Activated CD4-positive, alpha-beta memory T cell treated with anti-CD3 and anti-CD28 coated beads, Interleukin-2, amount 10 ng/mL, durations not matched to agents 7 days and 5 days (primary cell): ENCODE measurements around the gene TXNDC11. TPM values are rescaled to one million over a fixed set of nuclear protein-coding genes. Genes with fewer than 3 reads are reported as not detected.

ENCODE experiments used
- CTCF ChIA-PET: fragments of 350-600 bp; sonication (Branson Sonifier 250); formaldehyde crosslinking; loops from one replicate; lab custom pipeline; 2021; ENCODE audit warnings: antibody characterized with exemption, inconsistent platforms; lab: Charles Lee
- POLR2A ChIA-PET: fragments of 350-600 bp; sonication (Branson Sonifier 250); formaldehyde crosslinking; loops from one replicate; lab custom pipeline; 2021; ENCODE audit warnings: antibody characterized with exemption; lab: Charles Lee
- DNase-seq: peaks from one replicate; pipeline ENCODE4 v3.0.0-alpha.2; 2020
- H3K27ac Mint-ChIP-seq: one replicate; pipeline ENCODE4 v1.8.0; 2021; ENCODE audit warnings: mild to moderate bottlenecking, mixed read lengths
- H3K27me3 Mint-ChIP-seq: one replicate; pipeline ENCODE4 v1.8.0; 2021; ENCODE audit warnings: mixed read lengths
- H3K36me3 Mint-ChIP-seq: one replicate; pipeline ENCODE4 v1.8.0; 2021; ENCODE audit warnings: low read depth, mixed read lengths
- H3K4me1 Mint-ChIP-seq: one replicate; pipeline ENCODE4 v1.8.0; 2021; ENCODE audit warnings: mixed read lengths
- H3K4me3 Mint-ChIP-seq: one replicate; pipeline ENCODE4 v1.8.0; 2021; ENCODE audit warnings: mild to moderate bottlenecking, mixed read lengths
- H3K9me3 Mint-ChIP-seq: one replicate; pipeline ENCODE4 v1.8.0; 2021; ENCODE audit warnings: mixed read lengths
- total RNA-seq, 2 experiments: library from RNA; stranded (reverse); gene quantifications; one replicate each; pipeline ENCODE4 v1.2.3, GENCODE V29; 2021

TXNDC11 gene
- total RNA-seq, 2 experiments from 2014 or later, result 45.3 to 46.6 TPM

- DNase-seq, result no peak
- CTCF ChIA-PET, result no interaction called here
- Mint-ChIP-seq H3K36me3 (peaks cover 27% of the 10 kb centered on the region), H3K9me3 (no peaks in the 10 kb centered on the region), H3K27me3 (peaks cover 11% of the 10 kb centered on the region), H3K27ac (no peak overlapping the region), H3K4me3 (no peak overlapping the region), H3K4me1 (peaks cover 65% of the 10 kb centered on the region)
- POLR2A ChIA-PET, result interaction anchor here (0.9 kb wide), 1 partner anchor 8 kb away, joined by 3 read pairs; no protein-coding TSS in a partner anchor
Measured at GRCh38 chr16:11674001-11674817, 68.4 kb downstream of the TXNDC11 start.

GRCh38 chr16:11673091-11674000 is 69.3 kb downstream of the TXNDC11 start:
- H3K27me3 Mint-ChIP-seq, result peaks cover 11% of the 10 kb centered on the region
- H3K36me3 Mint-ChIP-seq, result peaks cover 20% of the 10 kb centered on the region
- ChIA-PET CTCF (no interaction called here), POLR2A (interaction anchor here (1.2 kb wide), 1 partner anchor 8 kb away, joined by 3 read pairs; no protein-coding TSS in a partner anchor)
- DNase-seq, result no peak
- H3K9me3 Mint-ChIP-seq, result no peaks in the 10 kb centered on the region
- peaks cover 58% of the 10 kb centered on the region for H3K4me1 Mint-ChIP-seq
- H3K4me3 Mint-ChIP-seq, result no peak overlapping the region
- peak overlapping the region; percentile 9 for H3K27ac Mint-ChIP-seq

GRCh38 chr16:11672206-11673090 is 70.2 kb downstream of the TXNDC11 start:
- H3K9me3 Mint-ChIP-seq, result no peaks in the 10 kb centered on the region
- H3K4me1 Mint-ChIP-seq, result peaks cover 49% of the 10 kb centered on the region
- CTCF ChIA-PET, result no interaction called here
- POLR2A ChIA-PET, result interaction anchor here (1.2 kb wide), 1 partner anchor 8 kb away, joined by 3 read pairs; no protein-coding TSS in a partner anchor
- H3K4me3 Mint-ChIP-seq, result no peak overlapping the region
- H3K27ac Mint-ChIP-seq, result peak overlapping the region; percentile 33
- H3K36me3 Mint-ChIP-seq, result peaks cover 11% of the 10 kb centered on the region
- peaks cover 14% of the 10 kb centered on the region for H3K27me3 Mint-ChIP-seq
- DNase-seq, result peak; percentile 55

GRCh38 chr16:11671676-11672075 is 71.0 kb downstream of the TXNDC11 start:
- peaks cover 49% of the 10 kb centered on the region for H3K4me1 Mint-ChIP-seq
- H3K4me3 Mint-ChIP-seq, result no peak overlapping the region
- DNase-seq, result no peak
- no peak overlapping the region for H3K27ac Mint-ChIP-seq
- H3K27me3 Mint-ChIP-seq, result peaks cover 17% of the 10 kb centered on the region
- ChIA-PET POLR2A (interaction anchor here (0.7 kb wide), 1 partner anchor 9 kb away, joined by 3 read pairs; no protein-coding TSS in a partner anchor), CTCF (no interaction called here)
- no peaks in the 10 kb centered on the region for H3K9me3 Mint-ChIP-seq
- peaks cover 3% of the 10 kb centered on the region for H3K36me3 Mint-ChIP-seq

- Mint-ChIP-seq H3K4me1 (peaks cover 51% of the 10 kb centered on the region), H3K9me3 (no peaks in the 10 kb centered on the region), H3K27me3 (peaks cover 19% of the 10 kb centered on the region), H3K36me3 (no peaks in the 10 kb centered on the region), H3K4me3 (no peak overlapping the region), H3K27ac (no peak overlapping the region)
- no peak for DNase-seq
- ChIA-PET POLR2A (interaction anchor here (0.7 kb wide), 1 partner anchor 10 kb away, joined by 3 read pairs; no protein-coding TSS in a partner anchor), CTCF (no interaction called here)
Measured at GRCh38 chr16:11671271-11671670, 71.4 kb downstream of the TXNDC11 start.

- DNase-seq, result peak; percentile 51
- peaks cover 54% of the 10 kb centered on the region for H3K4me1 Mint-ChIP-seq
- H3K9me3 Mint-ChIP-seq, result no peaks in the 10 kb centered on the region
- CTCF ChIA-PET, result no interaction called here
- H3K36me3 Mint-ChIP-seq, result no peaks in the 10 kb centered on the region
- no peak overlapping the region for H3K27ac Mint-ChIP-seq
- H3K27me3 Mint-ChIP-seq, result peaks cover 22% of the 10 kb centered on the region
- peak overlapping the region; percentile 65 for H3K4me3 Mint-ChIP-seq
- POLR2A ChIA-PET, result interaction anchor here (1.3 to 1.8 kb wide), 2 partner anchors 14 to 84 kb away, joined by 3 to 4 read pairs; no protein-coding TSS in a partner anchor
Measured at GRCh38 chr16:11670171-11671131, 72.2 kb downstream of the TXNDC11 start.

- ChIA-PET POLR2A (interaction anchor here (0.6 to 1.8 kb wide), 4 partner anchors 15 to 724 kb away, joined by 3 to 4 read pairs (median 3); no protein-coding TSS in a partner anchor), CTCF (interaction anchor here (0.6 kb wide), 1 partner anchor 214 kb away, joined by 3 read pairs; no protein-coding TSS in a partner anchor)
- Mint-ChIP-seq H3K27me3 (peaks cover 22% of the 10 kb centered on the region), H3K27ac (no peak overlapping the region), H3K36me3 (no peaks in the 10 kb centered on the region), H3K4me1 (peaks cover 61% of the 10 kb centered on the region), H3K9me3 (no peaks in the 10 kb centered on the region), H3K4me3 (peak overlapping the region; percentile 65)
- DNase-seq, result no peak
Measured at GRCh38 chr16:11669380-11670146, 73.1 kb downstream of the TXNDC11 start.

- peaks cover 67% of the 10 kb centered on the region for H3K4me1 Mint-ChIP-seq
- CTCF ChIA-PET, result interaction anchor here (0.6 kb wide), 1 partner anchor 215 kb away, joined by 3 read pairs; no protein-coding TSS in a partner anchor
- POLR2A ChIA-PET, result interaction anchor here (0.8 to 1.8 kb wide), 4 partner anchors 14 to 723 kb away, joined by 3 to 4 read pairs (median 3); no protein-coding TSS in a partner anchor
- DNase-seq, result no peak
- peaks cover 22% of the 10 kb centered on the region for H3K27me3 Mint-ChIP-seq
- H3K9me3 Mint-ChIP-seq, result no peaks in the 10 kb centered on the region
- H3K27ac Mint-ChIP-seq, result no peak overlapping the region
- H3K36me3 Mint-ChIP-seq, result no peaks in the 10 kb centered on the region
- peak overlapping the region; percentile 65 for H3K4me3 Mint-ChIP-seq
Measured at GRCh38 chr16:11668623-11669379, 73.9 kb downstream of the TXNDC11 start.

- CTCF ChIA-PET, result no interaction called here
- peak within 1 kb of the TSS; percentile 65 for H3K4me3 Mint-ChIP-seq
- peak; percentile 89 for DNase-seq
- H3K36me3 Mint-ChIP-seq, result no peaks in the 10 kb centered on the region
- no peak within 1 kb of the TSS for H3K27ac Mint-ChIP-seq
- peaks cover 63% of the 10 kb centered on the region for H3K4me1 Mint-ChIP-seq
- peaks cover 22% of the 10 kb centered on the region for H3K27me3 Mint-ChIP-seq
- no peaks in the 10 kb centered on the region for H3K9me3 Mint-ChIP-seq
- POLR2A ChIA-PET, result interaction anchor here (0.8 to 1.5 kb wide), 3 partner anchors 13 to 723 kb away, joined by 3 read pairs; no protein-coding TSS in a partner anchor
Measured at GRCh38 chr16:11667824-11668622, 74.6 kb downstream of the TXNDC11 start, which contains the start of gene SNN. Gene SNN, plus strand, starts transcription at chr16:11668455. Its CDS starts 7,605 bp downstream, at chr16:11676060.
